Erythroblast (primary cell): ENCODE data around the gene PATJ.

Source experiments
- DNase-seq, 2 experiments: peaks; one replicate each; lab custom pipeline; 2025; lab: John Stamatoyannopoulos, UW
- GATA1 ChIP-seq: IDR thresholded peaks from 2 replicates; pipeline ENCODE4 v1.6.1; 2011; ENCODE audit warnings: low read depth, mild to moderate bottlenecking, control low read depth, low read length, moderate library complexity
- POLR2A ChIP-seq: IDR thresholded peaks from 2 replicates; pipeline ENCODE4 v1.6.1; 2011; ENCODE audit warnings: mild to moderate bottlenecking, low read length

The PATJ gene

DNA sequence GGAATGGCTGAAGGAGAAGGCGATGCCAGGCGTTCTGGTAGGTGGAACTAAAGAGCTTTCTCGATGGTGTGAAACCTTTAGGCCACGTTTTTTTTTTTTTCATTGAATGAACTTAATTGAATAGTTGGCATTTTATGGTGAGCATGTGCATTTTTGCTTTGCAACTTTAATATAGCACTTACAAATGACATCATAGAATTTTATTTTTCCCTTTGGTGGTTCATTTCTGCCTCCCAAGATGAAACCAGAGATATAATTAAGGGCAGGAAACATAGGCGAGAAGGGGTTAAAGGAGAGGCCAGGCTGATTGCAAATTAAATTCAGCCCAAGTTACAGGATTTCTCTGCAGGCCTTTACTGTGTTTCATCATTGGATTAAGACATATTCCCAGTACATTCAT is 366.8 kb downstream of the PATJ start:
- no peak for TF ChIP-seq GATA1
- no peak for TF ChIP-seq POLR2A
- DNase-seq, result no peak

DNA sequence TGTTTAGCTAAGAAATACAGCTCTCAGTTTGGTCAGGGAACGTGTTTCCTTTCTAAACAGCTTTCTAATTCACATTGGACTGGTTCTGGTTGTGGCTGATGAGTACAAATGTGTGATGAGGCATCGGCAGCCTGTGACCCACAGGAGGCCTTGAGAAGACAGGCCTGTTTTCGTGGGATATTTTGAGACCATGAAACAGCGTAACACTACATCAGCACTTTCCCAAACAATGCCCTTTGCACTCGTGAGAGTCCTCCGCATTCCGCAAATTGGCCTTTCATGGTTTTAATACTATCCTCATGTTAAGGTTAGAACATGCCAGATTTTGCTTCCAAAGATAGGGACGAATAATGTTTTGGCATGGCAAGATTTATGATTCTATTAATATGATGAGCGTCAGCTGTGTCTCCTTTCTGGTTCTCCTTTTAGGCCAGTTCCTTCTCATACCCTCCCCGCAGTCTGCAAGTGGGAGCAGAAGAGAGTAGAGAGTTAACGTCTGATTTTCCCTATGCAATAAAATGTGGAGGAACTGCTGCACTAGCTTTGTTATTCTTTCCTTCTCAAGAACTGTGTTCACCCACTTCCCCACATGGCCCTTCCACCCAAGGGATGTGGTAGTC is 368.0 kb downstream of the PATJ start:
- no peak for TF ChIP-seq GATA1
- TF ChIP-seq POLR2A, result no peak
- DNase-seq, result no peak

DNA sequence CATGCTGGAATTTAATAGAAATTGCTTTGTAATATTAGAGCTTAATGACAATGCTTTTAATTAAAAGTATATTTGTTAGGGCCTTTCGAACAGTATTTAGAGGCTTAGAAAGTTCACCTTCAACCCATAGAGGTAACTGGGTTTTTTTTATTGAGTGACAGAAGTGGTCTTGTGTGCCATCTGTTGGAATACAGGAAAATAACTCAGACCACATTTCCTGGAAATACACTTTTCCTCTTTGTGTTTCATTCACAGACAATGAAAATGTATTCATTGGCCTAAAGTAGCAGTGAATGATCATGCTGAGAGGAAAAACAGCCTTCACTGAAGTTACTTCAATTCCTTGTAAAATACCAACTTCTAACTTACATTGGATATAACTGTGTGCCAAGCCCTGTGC is 368.8 kb downstream of the PATJ start:
- TF ChIP-seq GATA1, result no peak
- no peak for TF ChIP-seq POLR2A
- no peak for DNase-seq

DNA sequence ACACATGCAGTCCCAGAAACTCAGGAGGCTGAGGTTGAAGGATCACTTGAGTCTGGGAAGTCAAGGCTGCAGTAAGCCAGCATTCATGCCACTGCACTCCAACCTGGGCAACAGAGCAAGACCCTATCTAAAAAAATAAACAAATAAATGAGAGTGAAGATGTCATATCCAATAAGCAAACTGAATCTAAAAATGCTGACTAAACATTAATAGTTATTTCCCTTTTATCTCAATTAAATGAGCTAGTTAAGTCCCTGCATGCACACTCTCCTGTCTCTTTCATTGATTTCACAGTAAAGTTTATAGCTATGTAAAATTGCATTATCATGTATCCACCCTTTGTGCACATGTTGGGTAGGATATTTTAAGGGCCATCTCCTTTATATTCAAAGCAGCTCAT is 371.2 kb downstream of the PATJ start:
- no peak for DNase-seq
- TF ChIP-seq POLR2A (no peak), GATA1 (no peak)

DNA sequence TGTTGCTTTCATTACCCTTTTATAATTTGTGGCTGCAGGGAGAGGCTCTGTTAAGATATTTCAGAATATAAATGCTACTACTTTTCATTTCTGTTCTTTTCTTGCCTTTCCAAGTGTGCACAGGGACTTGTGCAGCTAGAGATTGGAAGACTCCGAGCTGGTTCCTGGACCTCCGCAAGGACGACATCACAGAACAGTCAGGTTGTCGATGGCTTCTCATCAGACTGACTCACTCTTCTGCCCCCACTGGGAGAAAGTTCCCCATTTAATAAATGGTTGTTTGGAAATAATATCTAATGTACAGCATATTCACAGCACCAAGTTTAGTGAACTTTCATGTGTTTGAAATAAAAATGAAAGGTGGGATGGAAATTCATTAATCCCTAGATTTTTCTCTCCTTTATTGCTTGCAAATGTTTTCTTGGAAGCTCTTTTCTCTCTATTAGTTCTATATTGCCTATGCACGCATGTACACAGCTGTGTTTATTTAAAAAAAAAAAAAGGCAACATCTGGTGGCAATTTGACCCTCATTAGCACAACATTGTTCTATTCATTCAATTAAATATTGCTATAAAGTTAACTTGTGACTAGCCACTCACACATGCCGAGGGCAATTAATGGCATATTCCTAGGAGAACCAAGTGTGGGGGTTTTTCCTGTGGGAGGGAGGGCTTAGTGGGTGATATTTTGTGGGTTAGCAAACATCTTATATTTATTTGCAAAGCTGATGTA is 374.9 kb downstream of the PATJ start:
- no peak for TF ChIP-seq POLR2A
- no peak for TF ChIP-seq GATA1
- DNase-seq, result no peak

DNA sequence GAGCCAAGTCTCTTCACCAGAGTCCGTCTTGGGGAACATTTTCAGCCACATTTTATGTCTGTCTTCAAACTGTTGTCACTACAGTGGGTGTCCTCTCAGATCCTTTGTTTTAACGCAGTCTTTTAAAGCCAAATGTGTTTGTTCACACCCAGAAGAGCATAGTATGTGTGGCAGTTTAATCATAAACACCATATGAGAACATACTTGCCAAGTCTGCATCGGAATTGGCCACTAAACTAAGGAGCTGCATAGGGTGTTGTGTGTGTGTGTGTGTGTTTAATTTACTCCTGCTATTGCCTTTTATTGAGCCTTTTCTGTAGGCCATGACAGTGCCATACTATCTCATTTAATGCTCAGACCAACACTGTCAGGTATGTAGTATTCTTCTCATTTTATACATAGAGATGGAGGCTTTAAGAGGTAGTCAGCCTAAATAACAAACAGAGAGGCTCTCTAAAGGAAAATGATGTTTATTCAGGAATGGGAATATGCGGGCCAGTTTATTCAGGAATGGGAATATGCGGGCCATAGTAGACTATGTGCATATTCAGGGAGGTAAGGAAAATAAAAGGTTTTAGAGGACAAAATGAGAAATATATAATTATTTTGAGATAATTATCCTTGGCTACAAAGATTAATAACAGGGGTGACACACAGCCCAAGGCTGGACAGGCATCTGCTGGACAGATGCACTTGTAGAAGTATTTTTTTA is 384.5 kb downstream of the PATJ start:
- TF ChIP-seq POLR2A (no peak), GATA1 (no peak)
- DNase-seq, result no peak

DNA sequence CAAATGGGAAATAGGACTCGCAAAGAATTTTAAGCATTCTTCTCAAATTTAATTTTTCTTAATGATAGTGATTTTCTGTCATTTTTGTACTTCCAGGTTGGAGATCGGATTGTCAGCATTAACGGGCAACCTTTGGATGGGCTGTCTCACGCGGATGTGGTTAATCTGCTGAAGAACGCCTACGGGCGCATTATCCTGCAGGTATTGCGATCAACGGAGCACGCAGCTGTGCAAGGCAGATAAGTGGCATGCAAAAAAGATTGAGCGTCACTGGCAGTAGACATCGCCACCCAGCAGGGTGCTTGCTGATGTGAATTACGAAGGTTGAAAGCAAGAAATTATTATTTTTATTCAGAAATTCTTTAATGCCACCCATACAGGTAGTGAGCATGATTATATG is 386.5 kb downstream of the PATJ start:
- TF ChIP-seq GATA1 (no peak), POLR2A (no peak)
- DNase-seq, result no peak

DNA sequence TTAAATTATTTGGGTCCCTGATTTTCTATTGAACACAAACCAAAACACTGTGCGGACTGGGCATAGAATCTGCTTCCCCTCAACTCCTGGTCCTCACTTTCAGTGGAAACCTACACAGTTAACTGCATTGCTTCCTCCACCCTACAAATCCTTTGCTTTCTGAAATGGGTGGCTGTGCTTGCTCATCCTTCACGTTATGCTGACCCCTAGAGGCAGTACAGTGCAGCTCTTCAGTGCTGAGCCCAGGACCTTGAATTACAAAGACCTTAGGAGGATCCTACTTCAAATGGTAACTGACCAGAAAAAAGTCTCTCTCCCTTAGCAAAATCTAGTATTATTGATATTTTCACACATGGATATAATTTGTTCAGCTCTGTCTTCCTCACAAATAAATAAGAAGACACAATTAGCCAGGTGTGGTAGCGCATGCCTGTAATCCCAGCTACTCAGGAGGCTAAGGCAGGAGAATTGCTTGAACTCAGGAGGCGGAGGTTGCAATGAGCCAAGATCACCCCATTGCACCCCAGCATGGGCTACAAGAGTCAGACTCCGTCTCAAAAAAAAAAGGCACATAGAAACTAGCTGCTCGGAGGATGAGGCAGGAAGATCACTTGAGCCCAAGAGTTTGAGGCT is 388.9 kb downstream of the PATJ start:
- DNase-seq, result peak; percentile 45 to 56
- TF ChIP-seq POLR2A (no peak), GATA1 (no peak)

DNA sequence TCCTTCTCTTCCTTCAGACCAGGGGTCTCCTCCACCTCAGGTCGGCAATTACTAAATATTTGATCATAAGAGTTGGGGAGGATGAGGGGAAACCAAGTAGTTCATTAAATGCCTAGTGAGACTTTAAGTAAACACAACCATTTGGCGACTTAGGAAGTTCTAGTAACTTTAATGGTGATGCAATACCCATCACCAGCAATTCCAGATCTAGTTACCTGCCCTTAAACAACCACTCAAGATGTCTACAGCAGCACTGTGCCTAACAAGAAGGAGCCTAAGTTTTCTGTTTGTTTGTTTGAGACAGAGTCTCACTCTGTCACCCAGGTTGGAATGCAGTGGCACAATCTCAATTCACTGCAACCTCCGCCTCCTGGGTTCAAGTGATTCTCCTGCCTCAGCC is 395.7 kb downstream of the PATJ start:
- TF ChIP-seq GATA1, result no peak
- no peak for TF ChIP-seq POLR2A

DNA sequence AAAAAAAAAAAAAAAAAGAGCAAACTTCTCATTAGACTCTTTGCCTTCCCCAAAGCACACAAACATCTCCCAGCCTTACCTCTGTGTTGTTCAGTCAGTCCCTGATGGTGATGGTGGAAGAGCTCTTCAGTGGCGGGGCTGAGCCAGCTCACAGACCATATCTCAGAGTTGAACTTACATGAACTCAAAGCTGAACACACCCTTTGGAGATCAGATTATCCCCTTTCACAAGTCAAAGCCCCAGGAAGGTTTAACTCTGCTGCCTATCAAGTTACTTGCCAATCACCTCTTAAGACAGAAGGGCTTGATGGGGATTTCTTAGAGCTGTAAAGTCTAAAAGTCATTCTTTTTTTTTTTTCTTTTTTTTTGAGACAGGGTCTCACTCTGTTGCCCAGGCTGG is 397.1 kb downstream of the PATJ start:
- TF ChIP-seq POLR2A (no peak), GATA1 (no peak)
- peak in 1 of 2 experiments; percentile 16 for DNase-seq

More for the DNA sequence above, 395.7 kb downstream of the PATJ start:
- no peak for DNase-seq

DNA sequence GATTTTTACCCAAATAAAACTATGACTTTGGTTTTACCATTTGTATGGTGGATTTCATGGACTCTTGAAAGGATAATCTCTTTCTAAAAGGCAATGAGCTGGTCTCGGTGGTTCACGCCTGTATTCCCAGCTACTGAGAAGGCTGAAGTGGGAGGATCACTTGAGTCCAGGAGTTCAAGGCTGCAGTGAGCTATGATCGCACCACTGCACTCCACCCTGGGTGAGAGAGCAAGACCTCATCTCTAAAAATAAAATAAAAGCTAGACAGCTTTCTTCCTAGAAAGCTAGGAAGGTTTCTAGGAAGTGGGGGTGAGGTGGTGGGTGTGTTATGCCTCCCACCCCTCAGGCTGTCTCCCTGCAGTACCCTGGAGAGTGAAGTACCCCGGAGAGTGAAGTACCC is 398.4 kb downstream of the PATJ start:
- no peak for DNase-seq
- TF ChIP-seq POLR2A, result no peak
- TF ChIP-seq GATA1, result no peak

DNA sequence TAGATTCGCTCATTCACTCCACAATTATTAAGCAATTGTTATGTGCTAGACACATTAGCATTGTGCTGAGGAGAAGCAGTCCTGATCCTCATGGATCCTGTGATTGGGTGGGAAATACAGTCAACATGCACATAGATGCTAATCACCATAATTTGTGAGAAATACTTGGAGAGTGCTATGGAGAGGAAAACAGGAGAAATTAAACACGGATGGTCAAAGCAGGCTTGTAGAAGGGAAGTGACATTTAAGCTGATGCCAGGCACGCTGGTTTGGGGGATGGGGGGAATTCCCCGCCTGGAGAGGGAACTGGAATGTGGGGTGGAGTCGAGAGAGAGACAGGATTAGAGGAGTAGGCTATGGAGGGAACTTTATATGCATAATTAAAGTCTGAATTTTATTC is 400.2 kb downstream of the PATJ start:
- no peak for TF ChIP-seq GATA1
- no peak for TF ChIP-seq POLR2A
- no peak for DNase-seq

DNA sequence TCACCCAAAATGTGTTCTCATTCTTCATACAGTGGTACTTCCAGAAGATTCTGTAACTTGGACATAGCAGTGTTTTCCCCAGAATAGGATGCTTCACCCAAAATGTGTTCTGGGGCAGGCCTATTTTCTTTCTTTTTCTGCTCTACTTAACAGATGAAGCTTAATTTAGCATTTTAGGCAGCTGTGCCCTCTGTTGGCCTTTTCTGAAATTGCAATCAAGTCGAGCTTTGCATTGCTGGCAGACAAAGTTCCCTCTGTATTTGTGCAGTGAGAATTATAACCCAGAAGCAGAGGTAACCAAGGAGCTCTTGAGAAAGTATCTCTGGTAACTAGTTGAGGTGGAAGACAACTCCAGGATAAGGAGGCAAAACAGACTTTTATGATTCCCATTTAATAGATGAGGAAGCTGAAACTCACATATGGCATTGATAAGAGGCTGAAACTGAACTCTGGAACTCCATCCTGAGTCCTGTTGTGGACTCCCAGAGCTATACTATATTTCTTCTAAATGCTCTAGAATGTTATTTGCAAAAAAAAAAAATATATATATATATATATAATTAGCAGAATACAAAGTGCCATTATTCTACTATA is 402.1 kb downstream of the PATJ start:
- TF ChIP-seq GATA1 (no peak), POLR2A (no peak)

More for the DNA sequence above, 402.1 kb downstream of the PATJ start:
- DNase-seq, result peak; percentile 20 to 60
